Activated CD8-positive, alpha-beta T cell treated with anti-CD3 and anti-CD28 coated beads for 36 hours (primary cell): Measurements from ENCODE around the gene NLRP11. TPM values are rescaled to one million over a fixed set of nuclear protein-coding genes. Genes with fewer than 3 reads are reported as not detected.

Experiments
- ATAC-seq: fragments of 200-7000 bp; cut with Tn5 transposase; one replicate; pipeline ENCODE4 v1.10.0; 2021; ENCODE audit warnings: mild to moderate bottlenecking, moderate library complexity
- CTCF ChIA-PET: fragments of 350-600 bp; sonication (Branson Sonifier 250); formaldehyde crosslinking; loops from one replicate; lab custom pipeline; 2021; ENCODE audit warnings: antibody characterized with exemption; lab: Charles Lee
- POLR2A ChIA-PET: fragments of 350-600 bp; sonication (Branson Sonifier 250); formaldehyde crosslinking; loops from one replicate; lab custom pipeline; 2021; ENCODE audit warnings: antibody characterized with exemption; lab: Charles Lee
- DNase-seq: peaks from one replicate; pipeline ENCODE4 v3.0.0-alpha.2; 2020
- H3K27ac Mint-ChIP-seq: one replicate; pipeline ENCODE4 v1.8.0; 2021; ENCODE audit warnings: mild to moderate bottlenecking, mixed read lengths
- H3K27me3 Mint-ChIP-seq: one replicate; pipeline ENCODE4 v1.8.0; 2021; ENCODE audit warnings: mixed read lengths
- H3K36me3 Mint-ChIP-seq: one replicate; pipeline ENCODE4 v1.8.0; 2021; ENCODE audit warnings: low read depth, mixed read lengths
- H3K4me1 Mint-ChIP-seq: one replicate; pipeline ENCODE4 v1.8.0; 2021; ENCODE audit warnings: low read depth, mixed read lengths
- H3K4me3 Mint-ChIP-seq: one replicate; pipeline ENCODE4 v1.8.0; 2021; ENCODE audit warnings: mild to moderate bottlenecking, moderate library complexity, mixed read lengths
- H3K9me3 Mint-ChIP-seq: one replicate; pipeline ENCODE4 v1.8.0; 2021; ENCODE audit warnings: mixed read lengths
- intact Hi-C: fragments of 100-400 bp; cut with micrococcal nuclease; formaldehyde crosslinking; loops from one replicate; pipeline ENCODE4 v1.10.0; 2022
- total RNA-seq, 2 experiments: library from RNA; stranded (reverse); gene quantifications; one replicate each; pipeline ENCODE4 v1.2.3, GENCODE V29; 2021
- TF ChIP-seq, protein P1 (sequence below): fragments of 200-600 bp; IDR thresholded peaks from one replicate; pipeline ENCODE4 v1.8.0; 2022; ENCODE audit warnings: antibody characterized with exemption, mild to moderate bottlenecking

Gene NLRP11
- total RNA-seq, 2 experiments from 2014 or later = 0.14 TPM; not detected in 1

DNA sequence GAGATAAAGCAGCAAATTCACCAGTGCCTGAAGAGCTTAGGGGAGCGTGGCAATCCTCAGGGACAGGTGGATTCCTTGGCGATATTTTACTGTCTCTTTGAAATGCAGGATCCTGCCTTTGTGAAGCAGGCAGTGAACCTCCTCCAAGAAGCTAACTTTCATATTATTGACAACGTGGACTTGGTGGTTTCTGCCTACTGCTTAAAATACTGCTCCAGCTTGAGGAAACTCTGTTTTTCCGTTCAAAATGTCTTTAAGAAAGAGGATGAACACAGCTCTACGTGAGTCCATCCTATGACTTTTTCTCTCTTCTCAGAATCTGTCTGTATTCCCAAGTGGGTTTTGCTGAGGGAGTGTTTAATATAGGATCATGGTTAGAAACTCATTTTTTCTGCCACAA lies 27.2 kb upstream of the NLRP11 start:
- peaks cover 4% of the 10 kb centered on the region for H3K27me3 Mint-ChIP-seq
- ATAC-seq (no peak), DNase-seq (no peak)
- POLR2A ChIA-PET = no interaction called here
- no peak overlapping the region for H3K27ac Mint-ChIP-seq
- intact Hi-C loops = no loop called here
- CTCF ChIA-PET = no interaction called here
- H3K36me3 Mint-ChIP-seq = no peaks in the 10 kb centered on the region
- no peak overlapping the region for H3K4me3 Mint-ChIP-seq
- H3K9me3 Mint-ChIP-seq = peaks cover under 1% of the 10 kb centered on the region
- no peaks in the 10 kb centered on the region for H3K4me1 Mint-ChIP-seq
- TF ChIP-seq, protein P1, sequence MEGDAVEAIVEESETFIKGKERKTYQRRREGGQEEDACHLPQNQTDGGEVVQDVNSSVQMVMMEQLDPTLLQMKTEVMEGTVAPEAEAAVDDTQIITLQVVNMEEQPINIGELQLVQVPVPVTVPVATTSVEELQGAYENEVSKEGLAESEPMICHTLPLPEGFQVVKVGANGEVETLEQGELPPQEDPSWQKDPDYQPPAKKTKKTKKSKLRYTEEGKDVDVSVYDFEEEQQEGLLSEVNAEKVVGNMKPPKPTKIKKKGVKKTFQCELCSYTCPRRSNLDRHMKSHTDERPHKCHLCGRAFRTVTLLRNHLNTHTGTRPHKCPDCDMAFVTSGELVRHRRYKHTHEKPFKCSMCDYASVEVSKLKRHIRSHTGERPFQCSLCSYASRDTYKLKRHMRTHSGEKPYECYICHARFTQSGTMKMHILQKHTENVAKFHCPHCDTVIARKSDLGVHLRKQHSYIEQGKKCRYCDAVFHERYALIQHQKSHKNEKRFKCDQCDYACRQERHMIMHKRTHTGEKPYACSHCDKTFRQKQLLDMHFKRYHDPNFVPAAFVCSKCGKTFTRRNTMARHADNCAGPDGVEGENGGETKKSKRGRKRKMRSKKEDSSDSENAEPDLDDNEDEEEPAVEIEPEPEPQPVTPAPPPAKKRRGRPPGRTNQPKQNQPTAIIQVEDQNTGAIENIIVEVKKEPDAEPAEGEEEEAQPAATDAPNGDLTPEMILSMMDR = no peak

DNA sequence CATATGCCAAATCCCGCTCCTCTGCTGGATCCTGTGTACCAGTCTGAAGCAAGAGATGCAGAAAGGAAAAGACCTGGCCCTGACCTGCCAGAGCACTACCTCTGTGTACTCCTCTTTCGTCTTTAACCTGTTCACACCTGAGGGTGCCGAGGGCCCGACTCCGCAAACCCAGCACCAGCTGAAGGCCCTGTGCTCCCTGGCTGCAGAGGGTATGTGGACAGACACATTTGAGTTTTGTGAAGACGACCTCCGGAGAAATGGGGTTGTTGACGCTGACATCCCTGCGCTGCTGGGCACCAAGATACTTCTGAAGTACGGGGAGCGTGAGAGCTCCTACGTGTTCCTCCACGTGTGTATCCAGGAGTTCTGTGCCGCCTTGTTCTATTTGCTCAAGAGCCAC lies 26.6 kb upstream of the NLRP11 start:
- Mint-ChIP-seq H3K4me3 (no peak overlapping the region), H3K9me3 (no peaks in the 10 kb centered on the region), H3K4me1 (no peaks in the 10 kb centered on the region), H3K27me3 (peaks cover 4% of the 10 kb centered on the region), H3K27ac (no peak overlapping the region), H3K36me3 (no peaks in the 10 kb centered on the region)
- intact Hi-C loops = no loop called here
- ATAC-seq (no peak), DNase-seq (no peak)
- POLR2A ChIA-PET = no interaction called here
- TF ChIP-seq, protein P1 = no peak
- CTCF ChIA-PET = no interaction called here

GRCh38 chr19:55857974-55858373 lies 26.2 kb upstream of the NLRP11 start:
- Mint-ChIP-seq H3K36me3 (no peaks in the 10 kb centered on the region), H3K4me3 (no peak overlapping the region), H3K27me3 (peaks cover 4% of the 10 kb centered on the region), H3K27ac (no peak overlapping the region), H3K4me1 (no peaks in the 10 kb centered on the region), H3K9me3 (no peaks in the 10 kb centered on the region)
- POLR2A ChIA-PET = no interaction called here
- intact Hi-C loops = no loop called here
- ATAC-seq (no peak), DNase-seq (no peak)
- TF ChIP-seq, protein P1 = no peak
- CTCF ChIA-PET = no interaction called here

DNA sequence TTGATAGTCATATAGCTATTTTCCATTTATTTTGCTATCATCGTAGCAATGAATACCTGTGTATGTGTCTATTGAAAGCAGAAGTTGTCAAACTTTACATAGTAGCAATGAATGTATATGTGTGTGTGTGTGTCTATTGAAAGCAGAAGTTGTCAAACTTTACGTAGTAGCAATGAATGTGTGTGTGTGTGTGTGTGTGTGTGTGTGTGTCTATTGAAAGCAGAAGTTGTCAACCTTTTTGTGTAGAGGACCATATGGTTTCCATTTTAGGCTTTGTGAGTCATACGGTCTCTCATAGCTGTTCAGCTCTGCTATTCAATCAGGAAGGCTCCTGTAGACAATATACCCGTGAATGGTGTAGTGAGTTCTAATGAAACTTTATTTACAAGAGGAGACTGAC lies 25.4 kb upstream of the NLRP11 start:
- no peak for DNase-seq
- intact Hi-C loops = no loop called here
- CTCF ChIA-PET = no interaction called here
- TF ChIP-seq, protein P1 = no peak
- POLR2A ChIA-PET = no interaction called here
- no peaks in the 10 kb centered on the region for H3K4me1 Mint-ChIP-seq
- H3K36me3 Mint-ChIP-seq = no peaks in the 10 kb centered on the region
- H3K4me3 Mint-ChIP-seq = no peak overlapping the region
- peaks cover 4% of the 10 kb centered on the region for H3K27me3 Mint-ChIP-seq
- no peak for ATAC-seq
- no peak overlapping the region for H3K27ac Mint-ChIP-seq
- peaks cover under 1% of the 10 kb centered on the region for H3K9me3 Mint-ChIP-seq

DNA sequence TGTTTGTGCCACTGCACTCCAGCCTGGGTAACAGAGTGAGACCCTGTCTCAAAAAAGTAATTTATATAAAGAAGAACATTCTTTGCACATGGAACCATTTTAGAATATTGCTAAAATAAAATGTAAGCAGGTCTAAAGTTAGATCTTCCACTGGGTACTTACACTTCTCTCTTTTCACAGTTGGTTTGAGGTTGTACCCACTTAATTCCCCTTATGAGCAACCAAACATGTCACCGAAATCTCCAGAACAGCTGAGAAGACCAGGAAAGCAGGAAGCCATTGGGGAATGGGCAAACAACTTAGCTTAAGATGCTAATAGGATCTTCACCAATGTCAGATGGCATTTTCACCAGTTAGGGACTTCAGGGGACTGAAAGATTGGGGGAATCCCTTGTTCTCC lies 23.4 kb upstream of the NLRP11 start:
- H3K9me3 Mint-ChIP-seq = peaks cover 7% of the 10 kb centered on the region
- CTCF ChIA-PET = no interaction called here
- POLR2A ChIA-PET = no interaction called here

More for the DNA sequence above, 23.4 kb upstream of the NLRP11 start:
- H3K36me3 Mint-ChIP-seq = no peaks in the 10 kb centered on the region
- TF ChIP-seq, protein P1 = no peak
- DNase-seq (no peak), ATAC-seq (no peak)
- H3K27ac Mint-ChIP-seq = no peak overlapping the region
- no peak overlapping the region for H3K4me3 Mint-ChIP-seq
- peaks cover 4% of the 10 kb centered on the region for H3K27me3 Mint-ChIP-seq
- no peaks in the 10 kb centered on the region for H3K4me1 Mint-ChIP-seq
- intact Hi-C loops = no loop called here
